Osteocyte (in vitro differentiated cells): ENCODE measurements around the gene FAS. TPM values are rescaled to one million over a fixed set of nuclear protein-coding genes. Genes with fewer than 3 reads are reported as not detected.

Experiments
- DNase-seq: peaks from one replicate; pipeline ENCODE4 v3.0.0; 2021; ENCODE audit warnings: mixed read lengths; ENCODE audit not compliant: unreplicated experiment; ENCODE audit errors: extremely low spot score
- H3K27ac Mint-ChIP-seq: one replicate; pipeline ENCODE4 v1.8.0; 2021; ENCODE audit warnings: mild to moderate bottlenecking, mixed read lengths; ENCODE audit not compliant: unreplicated experiment
- H3K27me3 Mint-ChIP-seq: one replicate; pipeline ENCODE4 v1.8.0; 2021; ENCODE audit warnings: mixed read lengths; ENCODE audit not compliant: unreplicated experiment
- H3K36me3 Mint-ChIP-seq: one replicate; pipeline ENCODE4 v1.8.0; 2021; ENCODE audit warnings: mixed read lengths; ENCODE audit not compliant: unreplicated experiment
- H3K4me1 Mint-ChIP-seq: one replicate; pipeline ENCODE4 v1.8.0; 2021; ENCODE audit warnings: mixed read lengths; ENCODE audit not compliant: unreplicated experiment
- H3K4me3 Mint-ChIP-seq: one replicate; pipeline ENCODE4 v1.8.0; 2021; ENCODE audit warnings: mild to moderate bottlenecking, moderate library complexity, mixed read lengths; ENCODE audit not compliant: unreplicated experiment
- H3K9me3 Mint-ChIP-seq: one replicate; pipeline ENCODE4 v1.8.0; 2021; ENCODE audit warnings: mixed read lengths; ENCODE audit not compliant: unreplicated experiment
- total RNA-seq: library from RNA; stranded (reverse); gene quantifications from 2 replicates; pipeline ENCODE4 v1.2.1, GENCODE V29; 2021
- TF ChIP-seq, protein P1 (sequence below): fragments of 200-600 bp; sonication (generic); IDR thresholded peaks from 2 replicates; pipeline ENCODE4 v1.5.0; 2021; ENCODE audit warnings: antibody characterized with exemption, mild to moderate bottlenecking, moderate library complexity

FAS gene
- total RNA-seq, 1 donor from 2014 or later = 8.8 TPM

DNA sequence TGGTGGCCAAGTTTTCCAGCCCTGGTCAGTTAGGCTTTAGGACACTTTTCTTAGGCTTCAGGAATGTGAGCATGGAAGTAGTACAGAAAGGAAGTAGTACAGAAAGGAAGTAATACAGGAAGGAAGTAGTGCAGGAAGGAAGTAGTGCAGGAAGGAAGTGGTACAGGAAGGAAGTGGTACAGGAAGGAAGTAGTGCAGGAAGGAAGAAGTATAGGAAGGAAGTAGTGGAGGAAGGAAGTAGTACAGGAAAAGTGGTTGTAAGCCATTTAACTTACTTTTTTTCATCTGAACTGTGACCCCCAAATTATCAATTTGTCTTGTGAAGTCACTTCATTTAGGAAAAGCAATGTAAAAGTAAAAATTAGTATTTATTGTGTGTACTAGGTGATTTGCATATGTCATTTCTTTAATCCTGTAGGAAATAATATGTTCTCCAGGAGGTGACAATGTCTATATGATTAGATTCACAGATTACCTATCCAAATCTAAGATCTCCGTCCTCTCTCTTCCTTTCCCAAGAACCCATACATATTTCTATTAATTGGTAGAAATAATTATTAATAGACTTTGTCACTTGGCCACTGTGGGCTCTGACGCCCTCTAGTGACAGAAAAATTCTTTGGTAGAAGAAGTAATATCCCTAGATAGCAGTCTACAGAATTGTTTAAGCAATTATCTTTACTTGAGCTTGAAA, 3.9 kb upstream of the FAS start:
- Mint-ChIP-seq H3K4me3 (no peak overlapping the region), H3K4me1 (peaks cover 25% of the 10 kb centered on the region), H3K27me3 (no peaks in the 10 kb centered on the region), H3K27ac (no peak overlapping the region), H3K36me3 (no peaks in the 10 kb centered on the region), H3K9me3 (no peaks in the 10 kb centered on the region)
- TF ChIP-seq, protein P1, sequence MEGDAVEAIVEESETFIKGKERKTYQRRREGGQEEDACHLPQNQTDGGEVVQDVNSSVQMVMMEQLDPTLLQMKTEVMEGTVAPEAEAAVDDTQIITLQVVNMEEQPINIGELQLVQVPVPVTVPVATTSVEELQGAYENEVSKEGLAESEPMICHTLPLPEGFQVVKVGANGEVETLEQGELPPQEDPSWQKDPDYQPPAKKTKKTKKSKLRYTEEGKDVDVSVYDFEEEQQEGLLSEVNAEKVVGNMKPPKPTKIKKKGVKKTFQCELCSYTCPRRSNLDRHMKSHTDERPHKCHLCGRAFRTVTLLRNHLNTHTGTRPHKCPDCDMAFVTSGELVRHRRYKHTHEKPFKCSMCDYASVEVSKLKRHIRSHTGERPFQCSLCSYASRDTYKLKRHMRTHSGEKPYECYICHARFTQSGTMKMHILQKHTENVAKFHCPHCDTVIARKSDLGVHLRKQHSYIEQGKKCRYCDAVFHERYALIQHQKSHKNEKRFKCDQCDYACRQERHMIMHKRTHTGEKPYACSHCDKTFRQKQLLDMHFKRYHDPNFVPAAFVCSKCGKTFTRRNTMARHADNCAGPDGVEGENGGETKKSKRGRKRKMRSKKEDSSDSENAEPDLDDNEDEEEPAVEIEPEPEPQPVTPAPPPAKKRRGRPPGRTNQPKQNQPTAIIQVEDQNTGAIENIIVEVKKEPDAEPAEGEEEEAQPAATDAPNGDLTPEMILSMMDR = peak; percentile 89
- no peak for DNase-seq

DNA sequence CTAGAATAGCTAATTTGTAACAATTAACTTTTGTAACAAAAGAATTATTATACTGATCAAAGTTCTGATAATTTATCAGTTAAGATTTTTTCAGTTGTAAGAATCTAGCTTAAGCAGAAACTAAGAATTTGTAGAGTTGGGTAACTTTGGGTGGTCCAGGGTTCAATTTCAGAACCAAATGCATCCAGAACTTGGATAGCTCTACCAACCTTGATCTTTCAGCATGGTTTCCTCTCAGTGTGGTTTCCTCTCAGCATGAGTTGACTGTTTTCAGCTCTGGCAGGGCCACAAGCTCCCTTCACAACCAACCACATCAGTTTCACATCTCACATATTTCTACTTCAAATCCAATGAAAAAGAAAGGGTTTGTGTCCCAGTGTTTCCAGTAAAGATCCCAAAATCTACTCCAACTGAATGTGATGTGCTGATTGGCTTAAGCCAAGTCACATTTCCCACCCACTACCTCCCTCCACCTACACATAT, 3.3 kb upstream of the FAS start:
- no peak for DNase-seq
- TF ChIP-seq, protein P1 = no peak
- Mint-ChIP-seq H3K27ac (no peak overlapping the region), H3K9me3 (no peaks in the 10 kb centered on the region), H3K4me1 (peaks cover 30% of the 10 kb centered on the region), H3K4me3 (no peak overlapping the region), H3K27me3 (no peaks in the 10 kb centered on the region), H3K36me3 (no peaks in the 10 kb centered on the region)

DNA sequence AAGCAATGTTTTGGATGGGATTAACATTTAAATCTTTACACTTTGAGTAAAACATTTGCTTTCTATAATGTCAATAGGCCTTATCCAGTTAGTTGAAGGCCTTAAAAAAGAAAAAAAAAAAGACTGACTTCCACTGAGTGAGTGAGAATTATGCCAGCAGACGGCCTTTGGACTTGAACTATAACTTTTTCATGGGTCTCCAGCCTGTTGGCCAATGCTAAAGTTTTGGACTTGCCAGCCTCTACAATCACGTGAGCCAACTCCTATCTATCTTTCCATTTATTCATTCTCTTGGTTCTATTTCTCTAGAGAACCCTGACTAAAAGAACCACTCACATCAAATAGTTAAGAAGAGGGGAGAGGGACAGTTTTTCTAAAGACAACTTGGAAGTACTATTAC, 2.8 kb upstream of the FAS start:
- Mint-ChIP-seq H3K36me3 (no peaks in the 10 kb centered on the region), H3K9me3 (no peaks in the 10 kb centered on the region), H3K27ac (no peak overlapping the region)

GRCh38 chr10:88989423-88989822, 1.2 kb upstream of the FAS start:
- Mint-ChIP-seq H3K4me3 (peak overlapping the region; percentile 40), H3K9me3 (no peaks in the 10 kb centered on the region), H3K27ac (peak overlapping the region; percentile 89), H3K4me1 (peaks cover 34% of the 10 kb centered on the region), H3K36me3 (no peaks in the 10 kb centered on the region), H3K27me3 (no peaks in the 10 kb centered on the region)
- no peak for DNase-seq
- TF ChIP-seq, protein P1 = no peak

More for the DNA sequence above, 2.8 kb upstream of the FAS start:
- Mint-ChIP-seq H3K4me1 (peaks cover 31% of the 10 kb centered on the region), H3K27me3 (no peaks in the 10 kb centered on the region), H3K4me3 (no peak overlapping the region)
- TF ChIP-seq, protein P1 = no peak
- no peak for DNase-seq

- Mint-ChIP-seq H3K27ac (peak overlapping the region; percentile 89), H3K27me3 (no peaks in the 10 kb centered on the region), H3K4me1 (peaks cover 34% of the 10 kb centered on the region), H3K36me3 (no peaks in the 10 kb centered on the region), H3K9me3 (no peaks in the 10 kb centered on the region), H3K4me3 (peak overlapping the region; percentile 98)
- DNase-seq = no peak
- TF ChIP-seq, protein P1 = no peak
These were observed 694 bp upstream of the FAS start for GRCh38 chr10:88989824-88990383.
